T47D (cell line): Measurements from ENCODE around the gene HFM1.
"Not testable (repeated sequence)": the region's sequence is repeated elsewhere in the genome, so short reads cannot be mapped to it uniquely, and the experiment has no call there.

Experiments used
- DNase-seq, 2 experiments: peaks; one replicate each; pipeline versions ENCODE4 v3.0.0 to v3.0.0-alpha.2; 2011 to 2012; ENCODE audit warnings: low read depth in 1 of 2, low spot score in 1 of 2
- JUND ChIP-seq: IDR thresholded peaks from 2 replicates; pipeline ENCODE4 v1.6.1; 2012; ENCODE audit warnings: low read depth
- in situ Hi-C: cut with HindIII; loops from 2 replicates; pipeline ENCODE4 v1.10.0; 2016; ENCODE audit warnings: low sequenced_read_pairs, low pct_unique_long_range_greater_than_20kb

The HFM1 gene

GRCh38 chr1:91338501-91338900 lies 66.1 kb downstream of the HFM1 start:
- no peak for DNase-seq
- no peak for TF ChIP-seq JUND
- in situ Hi-C loops, result no loop called here

GRCh38 chr1:91335603-91336002 lies 69.0 kb downstream of the HFM1 start:
- DNase-seq, result no peak
- in situ Hi-C loops, result no loop called here
- TF ChIP-seq JUND, result no peak

DNA sequence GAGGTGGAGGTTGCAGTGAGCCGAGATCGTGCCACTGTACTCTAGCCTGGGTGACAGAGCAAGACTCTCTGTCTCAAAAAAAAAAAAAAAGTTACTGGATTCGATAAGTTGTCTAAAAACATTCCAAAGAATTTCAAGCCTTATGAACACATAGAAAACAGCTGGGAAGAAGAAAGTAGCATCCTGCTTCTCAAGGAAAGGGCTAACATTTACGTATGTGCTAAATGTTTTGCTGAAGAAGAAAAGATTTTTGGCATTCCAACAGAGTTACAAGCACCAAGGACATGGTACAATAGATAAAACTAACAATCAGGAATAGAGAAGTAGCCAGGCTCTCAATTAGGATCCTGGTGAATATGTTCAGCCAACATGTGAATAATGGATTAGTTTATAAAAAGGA lies 69.8 kb downstream of the HFM1 start:
- in situ Hi-C loops, result no loop called here
- no peak for TF ChIP-seq JUND
- DNase-seq, result no peak

GRCh38 chr1:91325456-91325855 lies 79.2 kb downstream of the HFM1 start:
- TF ChIP-seq JUND, result no peak
- no peak for DNase-seq
- in situ Hi-C loops, result no loop called here

GRCh38 chr1:91314643-91315042 lies 90.0 kb downstream of the HFM1 start:
- TF ChIP-seq JUND, result no peak
- DNase-seq, result no peak
- in situ Hi-C loops, result no loop called here

GRCh38 chr1:91311672-91312071 lies 93.0 kb downstream of the HFM1 start:
- TF ChIP-seq JUND, result no peak
- in situ Hi-C loops, result no loop called here
- no peak for DNase-seq

DNA sequence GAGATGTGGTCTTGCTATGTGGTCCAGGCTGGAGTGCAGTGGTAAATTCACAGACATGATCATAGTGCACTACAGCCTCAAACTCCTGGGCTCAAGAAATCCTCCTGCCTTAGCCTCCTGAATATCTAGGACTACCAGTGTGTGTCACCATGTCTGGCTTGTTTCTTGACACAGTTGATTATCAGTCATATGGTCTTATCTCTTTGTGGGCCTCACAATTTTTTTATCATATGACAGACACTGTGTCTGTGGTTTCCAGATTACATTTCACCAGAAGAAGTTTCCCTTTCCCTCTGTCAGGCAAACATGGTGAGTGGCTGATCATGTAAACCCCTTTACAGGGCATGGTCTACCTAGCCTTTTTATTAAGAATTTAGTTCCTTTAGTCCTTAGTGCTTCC lies 96.1 kb downstream of the HFM1 start:
- in situ Hi-C loops, result no loop called here
- TF ChIP-seq JUND, result no peak
- no peak for DNase-seq

GRCh38 chr1:91307784-91308409 lies 96.7 kb downstream of the HFM1 start:
- in situ Hi-C loops, result no loop called here
- TF ChIP-seq JUND, result no peak
- DNase-seq, result no peak

DNA sequence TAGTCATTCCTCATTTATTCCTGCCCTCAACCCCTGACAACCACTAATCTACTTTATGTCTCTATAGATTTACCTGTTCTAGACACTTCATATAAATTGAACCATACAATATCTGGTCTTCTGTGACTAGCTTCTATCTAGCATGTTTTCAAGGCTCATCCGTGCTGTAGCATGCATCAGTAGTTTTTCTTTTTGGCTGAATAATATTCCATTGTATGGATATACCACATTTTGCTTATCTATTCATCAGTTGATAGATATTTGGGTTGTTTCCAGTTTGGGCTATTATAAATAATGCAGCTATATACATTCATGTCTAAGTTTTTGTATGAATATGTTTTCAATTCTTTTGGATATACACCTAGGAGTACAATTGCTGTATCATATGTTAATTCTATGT lies 101.5 kb downstream of the HFM1 start:
- TF ChIP-seq JUND, result no peak
- in situ Hi-C loops, result no loop called here
- DNase-seq, result no peak

- in situ Hi-C loops, result not testable (repeated sequence)
Measured at GRCh38 chr1:91288843-91289553, 115.6 kb downstream of the HFM1 start.

DNA sequence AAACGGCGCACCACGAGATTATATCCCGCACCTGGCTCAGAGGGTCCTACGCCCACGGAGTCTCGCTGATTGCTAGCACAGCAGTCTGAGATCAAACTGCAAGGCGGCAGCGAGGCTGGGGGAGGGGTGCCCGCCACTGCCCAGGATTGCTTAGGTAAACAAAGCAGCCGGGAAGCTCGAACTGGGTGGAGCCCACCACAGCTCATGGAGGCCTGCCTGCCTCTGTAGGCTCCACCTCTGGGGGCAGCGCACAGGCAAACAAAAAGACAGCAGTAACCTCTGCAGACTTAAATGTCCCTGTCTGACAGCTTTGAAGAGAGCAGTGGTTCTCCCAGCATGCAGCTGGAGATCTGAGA lies 117.7 kb downstream of the HFM1 start:
- DNase-seq, in situ Hi-C loops: not testable (repeated sequence)

More at GRCh38 chr1:91288843-91289553, 115.6 kb downstream of the HFM1 start:
- not testable (repeated sequence) for DNase-seq

DNA sequence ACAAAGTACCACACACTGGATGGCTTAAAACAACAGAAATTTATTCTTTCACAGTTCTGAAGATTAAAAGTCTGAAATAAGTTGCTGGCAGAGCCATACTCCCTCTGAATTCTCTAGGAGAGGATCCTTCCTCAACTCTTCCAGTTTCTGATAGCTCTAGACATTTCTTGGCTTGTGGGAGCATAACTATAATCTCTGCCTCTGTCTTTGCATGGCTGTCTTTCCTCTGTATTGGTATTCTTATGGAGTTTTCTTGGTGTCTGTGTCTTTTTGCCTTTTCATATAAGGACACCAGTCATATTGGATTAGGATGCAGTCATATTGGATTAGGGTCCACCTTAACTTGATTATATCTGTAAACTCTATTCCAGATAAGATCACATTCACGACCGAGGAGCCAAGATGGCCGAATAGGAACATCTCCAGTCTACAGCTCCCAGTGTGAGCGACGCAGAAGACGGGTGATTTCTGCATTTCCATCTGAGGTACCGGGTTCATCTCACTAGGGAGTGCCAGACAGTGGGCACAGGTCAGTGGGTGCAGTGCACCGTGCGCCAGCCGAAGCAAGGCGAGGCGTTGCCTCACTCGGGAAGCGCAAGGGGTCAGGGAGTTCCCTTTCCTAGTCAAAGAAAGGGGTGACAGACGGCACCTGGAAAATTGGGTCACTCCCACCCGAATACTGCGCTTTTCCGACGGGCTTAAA lies 118.2 kb downstream of the HFM1 start:
- DNase-seq, result not testable (repeated sequence)

GRCh38 chr1:91283421-91283726 lies 121.3 kb downstream of the HFM1 start:
- no peak for TF ChIP-seq JUND
- no peak for DNase-seq
- in situ Hi-C loops, result no loop called here

More for the DNA sequence above, 118.2 kb downstream of the HFM1 start:
- in situ Hi-C loops, result not testable (repeated sequence)
